OCI-LY1 (cell line): ENCODE data around the gene HNRNPCL4.
"Not testable (repeated sequence)": the region's sequence is repeated elsewhere in the genome, so short reads cannot be mapped to it uniquely, and the experiment has no call there.

Experiments
- EZH2 ChIP-seq: fragments of 200-600 bp; sonication (generic), shearing (Covaris generic); IDR thresholded peaks from 2 replicates; pipeline ENCODE4 v1.8.0; 2017; ENCODE audit warnings: borderline replicate concordance, mixed run types, mild to moderate bottlenecking, antibody characterized with exemption, low read length, moderate library complexity, mixed read lengths
- TF ChIP-seq, protein P1 (sequence below): fragments of 200-600 bp; sonication (generic), shearing (Covaris generic); IDR thresholded peaks from 2 replicates; pipeline ENCODE4 v1.5.1; 2017; ENCODE audit warnings: mild to moderate bottlenecking, antibody characterized with exemption, low read length, moderate library complexity, mixed read lengths

- TF ChIP-seq, protein P1, sequence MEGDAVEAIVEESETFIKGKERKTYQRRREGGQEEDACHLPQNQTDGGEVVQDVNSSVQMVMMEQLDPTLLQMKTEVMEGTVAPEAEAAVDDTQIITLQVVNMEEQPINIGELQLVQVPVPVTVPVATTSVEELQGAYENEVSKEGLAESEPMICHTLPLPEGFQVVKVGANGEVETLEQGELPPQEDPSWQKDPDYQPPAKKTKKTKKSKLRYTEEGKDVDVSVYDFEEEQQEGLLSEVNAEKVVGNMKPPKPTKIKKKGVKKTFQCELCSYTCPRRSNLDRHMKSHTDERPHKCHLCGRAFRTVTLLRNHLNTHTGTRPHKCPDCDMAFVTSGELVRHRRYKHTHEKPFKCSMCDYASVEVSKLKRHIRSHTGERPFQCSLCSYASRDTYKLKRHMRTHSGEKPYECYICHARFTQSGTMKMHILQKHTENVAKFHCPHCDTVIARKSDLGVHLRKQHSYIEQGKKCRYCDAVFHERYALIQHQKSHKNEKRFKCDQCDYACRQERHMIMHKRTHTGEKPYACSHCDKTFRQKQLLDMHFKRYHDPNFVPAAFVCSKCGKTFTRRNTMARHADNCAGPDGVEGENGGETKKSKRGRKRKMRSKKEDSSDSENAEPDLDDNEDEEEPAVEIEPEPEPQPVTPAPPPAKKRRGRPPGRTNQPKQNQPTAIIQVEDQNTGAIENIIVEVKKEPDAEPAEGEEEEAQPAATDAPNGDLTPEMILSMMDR, result not testable (repeated sequence)
- TF ChIP-seq EZH2, result not testable (repeated sequence)
Measured at GRCh38 chr1:13155909-13156308, 9.5 kb downstream of the HNRNPCL4 start, which contains the start of gene PRAMEF26.
